GM21381 (cell line): ENCODE data around the gene ACSS1.

Experiments used
- ATAC-seq: cut with Tn5 transposase; IDR thresholded peaks from one replicate; pipeline ENCODE4 v1.9.1; 2021; ENCODE audit warnings: mild to moderate bottlenecking, moderate library complexity; ENCODE audit not compliant: unreplicated experiment

The ACSS1 gene

DNA sequence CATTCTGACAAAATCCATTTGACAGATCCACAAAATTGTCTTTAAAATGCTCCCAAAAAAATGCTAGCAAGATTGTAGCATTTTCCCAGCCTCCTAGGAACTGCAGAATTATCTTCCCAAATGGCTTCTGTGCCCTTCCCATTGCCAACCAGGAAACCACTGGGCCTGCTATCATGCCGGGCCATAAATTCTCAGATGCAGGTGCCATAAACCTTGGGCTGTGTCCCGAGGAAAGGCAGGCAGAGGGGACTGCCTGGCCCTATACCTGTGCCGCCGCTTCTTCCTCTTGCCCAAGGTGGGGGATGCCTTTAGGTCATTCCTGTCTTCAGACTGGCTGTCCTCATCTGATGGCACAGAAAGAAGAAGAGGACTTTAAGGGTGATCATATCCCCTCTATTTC is 21.2 kb upstream of the ACSS1 start:
- ATAC-seq: no peak

DNA sequence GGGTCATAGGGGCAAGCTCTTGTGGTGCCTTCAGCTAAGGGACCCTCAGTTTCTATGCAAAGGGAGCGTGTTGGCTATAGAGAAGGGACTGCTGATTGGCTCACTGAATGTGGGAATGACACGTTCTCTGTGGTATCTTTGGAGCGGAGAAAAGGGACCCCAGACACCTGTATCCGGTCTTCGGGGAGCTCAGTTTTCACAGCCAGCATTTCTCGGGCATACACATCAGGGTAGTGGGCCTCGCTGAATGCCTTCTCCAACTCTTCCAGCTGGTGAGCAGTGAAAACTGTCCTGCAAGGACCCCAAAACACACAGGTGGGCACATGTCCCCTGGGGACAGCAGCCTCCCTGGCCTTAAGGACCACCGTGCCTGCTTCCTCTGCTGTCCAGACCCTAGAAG is 20.7 kb upstream of the ACSS1 start:
- ATAC-seq: no peak

DNA sequence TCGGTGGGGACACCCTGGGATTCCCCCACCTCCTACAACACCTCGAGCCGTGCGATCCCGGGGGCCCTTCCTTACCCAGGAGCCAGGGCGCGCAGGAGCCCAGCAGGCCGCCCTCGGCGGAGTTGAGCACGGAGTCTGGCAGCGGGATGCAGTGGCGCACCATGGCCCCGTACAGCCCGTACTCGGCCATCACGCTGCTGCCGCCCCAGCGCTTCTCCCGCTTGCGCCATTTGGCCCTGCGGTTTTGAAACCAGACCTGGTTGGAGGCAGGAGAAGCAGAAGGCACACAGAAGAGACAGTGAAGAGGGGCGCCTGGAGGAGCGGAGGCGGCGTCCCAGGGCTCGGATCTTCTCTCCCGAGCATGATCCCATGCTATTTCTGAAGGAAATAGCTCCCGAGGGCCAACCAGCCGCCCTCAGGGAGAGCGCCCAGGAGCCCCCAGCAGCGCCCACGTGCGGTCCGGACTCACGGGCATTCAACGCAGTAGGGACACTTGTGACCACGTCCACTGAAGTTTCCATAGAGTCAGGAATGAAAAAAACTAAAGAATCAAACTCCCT is 19.8 kb upstream of the ACSS1 start:
- ATAC-seq: no peak

DNA sequence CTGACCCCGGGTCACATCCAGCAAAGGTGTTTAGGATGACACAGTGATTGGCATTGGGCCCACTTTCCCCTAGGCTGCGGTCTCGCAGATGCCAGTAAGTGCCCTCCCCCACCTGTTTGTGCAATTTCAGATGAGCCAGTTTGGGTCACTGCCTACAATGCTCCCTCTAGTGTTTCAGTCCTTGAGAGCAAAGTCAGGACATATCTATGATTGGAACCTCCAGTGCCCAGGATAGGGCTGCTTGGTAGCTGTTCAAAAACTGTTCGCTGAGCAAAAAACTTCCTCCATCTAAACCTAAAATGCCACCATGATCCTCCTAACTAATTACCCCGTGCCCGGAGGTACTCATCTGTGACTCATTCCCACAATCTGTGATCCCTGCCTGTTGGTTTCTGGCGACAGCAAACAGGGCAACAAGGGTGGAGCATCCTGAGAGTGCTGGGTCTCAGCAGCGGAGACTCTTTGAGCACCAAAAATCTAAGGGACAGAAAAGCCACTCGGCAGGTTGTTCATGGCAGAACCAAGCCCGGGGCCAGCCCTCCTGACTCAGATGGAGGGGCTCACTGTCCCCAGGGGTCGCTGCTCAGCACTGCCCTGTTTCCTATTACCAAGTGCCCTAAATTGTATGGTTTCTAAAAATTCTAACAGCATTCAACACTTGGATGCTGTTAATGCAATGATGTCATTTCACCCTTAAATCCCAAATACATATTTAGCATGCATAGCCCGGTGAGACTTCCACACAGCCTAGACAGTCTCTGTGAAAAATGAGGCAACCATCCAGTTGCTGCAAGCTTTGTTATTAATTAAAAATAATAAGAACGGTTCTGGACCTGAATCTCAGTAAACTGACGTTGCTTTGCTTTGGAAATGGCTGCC is 19.0 kb upstream of the ACSS1 start:
- no peak for ATAC-seq

DNA sequence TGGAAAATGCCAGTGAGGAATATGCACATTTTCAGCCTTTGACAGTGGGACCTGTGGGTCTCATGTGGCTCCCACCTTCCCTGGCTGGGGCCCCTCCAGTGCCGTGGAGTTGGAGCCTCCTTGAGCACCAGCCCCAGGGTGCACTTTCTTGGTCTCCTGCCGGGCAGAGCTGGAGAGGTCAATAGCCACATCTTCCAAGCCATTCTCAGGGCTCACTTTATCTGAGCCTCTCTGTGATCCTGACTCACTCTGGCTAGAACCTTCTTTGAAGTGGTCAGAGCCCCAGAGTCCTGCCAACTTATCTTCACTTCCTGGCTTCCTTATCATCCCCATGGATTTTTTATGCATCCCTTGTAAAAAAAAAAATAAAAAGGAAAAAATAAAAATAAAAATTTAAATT is 18.3 kb upstream of the ACSS1 start:
- no peak for ATAC-seq

DNA sequence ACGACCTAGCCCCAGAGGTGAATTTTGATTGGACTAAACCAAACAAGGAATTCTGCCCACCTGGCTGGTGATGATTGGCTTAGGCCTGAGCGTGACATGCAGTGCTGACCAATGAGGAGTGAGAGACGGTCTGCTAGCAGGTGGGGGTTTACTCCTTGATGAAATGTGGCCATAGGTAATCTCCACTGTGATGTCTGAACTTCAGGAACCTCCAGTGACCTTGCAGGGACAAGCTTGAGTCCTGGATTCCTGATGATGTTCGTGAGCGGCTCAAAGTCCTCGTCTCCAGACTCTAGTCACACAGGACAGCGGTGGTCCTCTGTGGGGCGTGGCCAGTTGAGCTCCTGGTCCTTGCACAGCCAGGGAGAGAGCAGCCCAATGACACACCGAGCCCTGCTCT is 15.6 kb upstream of the ACSS1 start:
- ATAC-seq: no peak

DNA sequence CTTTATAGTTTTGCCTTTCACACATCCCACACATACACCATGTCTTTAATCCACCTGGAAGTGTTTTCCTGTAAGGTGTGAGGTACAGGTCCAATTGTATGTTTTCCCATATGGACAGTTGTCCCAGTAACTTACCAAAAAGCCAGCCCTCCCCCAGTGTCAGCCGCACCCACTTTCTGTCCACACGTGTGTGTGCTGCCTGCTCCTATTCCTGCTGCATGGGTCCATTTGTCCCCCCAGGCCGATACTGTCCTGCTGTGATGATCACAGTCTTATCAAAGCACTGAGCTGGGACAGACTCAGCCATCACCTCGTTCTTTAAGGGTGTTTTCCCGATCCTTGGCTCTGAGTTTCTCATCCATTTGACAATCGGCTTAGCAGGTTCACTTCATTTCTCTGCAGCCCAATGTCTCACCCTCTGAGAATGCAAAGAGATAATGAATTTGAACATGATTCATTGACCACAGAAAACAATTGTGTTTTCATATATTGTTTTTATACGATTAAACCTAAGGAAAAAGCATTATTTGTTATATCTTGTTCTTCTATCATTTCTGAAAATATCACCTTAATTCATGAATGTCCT is 14.4 kb upstream of the ACSS1 start:
- no peak for ATAC-seq

DNA sequence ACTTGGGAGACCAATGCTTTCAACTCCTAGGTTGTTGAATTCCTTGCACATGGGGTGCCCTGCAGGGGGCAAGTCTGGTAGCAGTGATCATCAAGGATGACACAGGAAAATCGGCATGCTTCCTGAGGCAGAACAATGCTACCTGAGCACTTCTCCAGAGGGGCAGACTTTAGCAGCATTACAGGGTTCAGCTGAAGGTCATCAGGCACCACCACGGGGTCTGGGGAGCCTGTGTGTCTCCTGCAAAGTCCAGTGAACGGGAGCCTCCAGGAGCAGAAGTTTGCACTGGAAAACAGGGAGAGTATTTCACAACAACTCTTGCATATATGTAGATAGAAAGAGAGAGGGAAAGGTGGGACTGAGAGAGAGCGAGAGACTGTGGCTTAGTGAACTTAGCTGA is 13.8 kb upstream of the ACSS1 start:
- ATAC-seq: no peak

DNA sequence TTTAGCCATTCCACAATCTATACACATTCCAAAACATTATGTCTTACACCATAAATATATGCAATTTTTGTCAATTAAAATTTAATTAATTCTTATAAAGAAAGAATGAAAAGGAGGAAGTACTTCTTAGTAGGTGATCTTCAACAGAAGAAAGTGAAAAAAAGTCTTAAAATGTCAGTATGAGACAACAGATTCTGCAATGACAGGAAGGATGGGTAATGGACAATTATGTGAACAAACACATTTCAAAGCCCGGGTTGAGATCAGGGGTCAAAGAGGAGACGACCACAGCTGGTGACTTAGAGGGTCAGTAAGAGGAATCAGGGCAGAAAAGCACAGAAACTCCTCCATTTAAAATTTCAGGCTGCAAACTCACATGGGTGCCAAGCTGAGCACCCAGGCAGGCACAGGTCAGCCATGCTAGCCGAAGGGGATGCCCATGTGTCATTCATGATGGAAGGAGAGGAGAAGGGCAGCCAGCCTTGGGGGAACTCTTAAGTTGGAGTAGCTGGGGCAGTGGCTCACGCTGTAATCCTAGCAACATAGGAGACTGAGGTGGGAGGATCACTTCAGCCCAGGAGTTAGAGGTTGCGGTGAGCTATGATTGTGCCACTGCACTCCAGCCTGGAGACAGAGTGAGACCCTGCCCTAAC is 13.0 kb upstream of the ACSS1 start:
- ATAC-seq: no peak

DNA sequence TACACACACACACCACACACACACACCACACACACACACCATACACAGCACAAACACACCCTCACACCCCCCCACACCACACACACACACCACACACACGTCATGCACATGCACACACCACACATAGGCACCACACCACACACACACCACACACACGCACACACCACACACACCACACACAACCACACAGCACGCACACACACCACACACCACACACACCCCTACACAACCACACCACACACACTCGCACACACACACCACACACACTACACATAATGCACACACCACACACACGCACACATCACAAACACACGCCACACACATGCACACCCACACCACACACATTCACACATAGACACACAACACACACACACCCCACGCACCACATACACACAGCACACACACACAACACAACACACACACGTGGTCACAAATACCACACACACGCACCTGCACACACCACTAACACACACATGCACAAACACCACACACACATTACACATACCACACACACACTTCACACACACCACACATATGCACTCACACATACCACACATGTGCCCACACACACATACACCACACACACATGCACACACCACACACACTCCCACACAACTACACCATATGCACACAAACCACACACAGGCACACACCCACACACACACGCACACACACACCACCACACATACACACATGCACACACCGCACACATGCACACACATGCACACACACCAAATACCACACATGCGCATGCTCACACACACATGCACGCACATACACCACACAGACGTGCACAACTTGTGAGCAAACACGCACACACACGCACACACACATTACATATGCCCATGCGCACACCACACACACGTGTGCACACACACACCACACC is 9.4 kb upstream of the ACSS1 start:
- no peak for ATAC-seq

DNA sequence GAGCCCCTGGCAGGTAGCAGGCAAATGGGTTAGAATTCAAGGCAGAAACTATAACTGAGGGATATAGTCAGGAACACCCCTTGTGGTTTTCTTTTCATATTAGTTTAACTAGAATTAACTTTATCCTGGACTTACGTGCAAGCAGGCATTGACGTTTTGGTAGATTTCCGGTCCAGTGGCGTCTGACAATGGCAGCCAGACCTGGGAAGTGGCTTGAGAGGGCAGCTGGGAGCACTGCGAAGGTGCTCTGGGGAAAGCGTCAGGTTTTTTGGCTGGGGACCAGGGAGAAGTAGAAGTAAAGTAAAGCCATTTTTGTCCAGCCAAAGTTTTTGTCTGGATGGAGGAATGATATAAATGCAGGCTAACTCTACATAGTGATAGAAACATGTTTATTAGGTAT is 8.4 kb upstream of the ACSS1 start:
- ATAC-seq: no peak

DNA sequence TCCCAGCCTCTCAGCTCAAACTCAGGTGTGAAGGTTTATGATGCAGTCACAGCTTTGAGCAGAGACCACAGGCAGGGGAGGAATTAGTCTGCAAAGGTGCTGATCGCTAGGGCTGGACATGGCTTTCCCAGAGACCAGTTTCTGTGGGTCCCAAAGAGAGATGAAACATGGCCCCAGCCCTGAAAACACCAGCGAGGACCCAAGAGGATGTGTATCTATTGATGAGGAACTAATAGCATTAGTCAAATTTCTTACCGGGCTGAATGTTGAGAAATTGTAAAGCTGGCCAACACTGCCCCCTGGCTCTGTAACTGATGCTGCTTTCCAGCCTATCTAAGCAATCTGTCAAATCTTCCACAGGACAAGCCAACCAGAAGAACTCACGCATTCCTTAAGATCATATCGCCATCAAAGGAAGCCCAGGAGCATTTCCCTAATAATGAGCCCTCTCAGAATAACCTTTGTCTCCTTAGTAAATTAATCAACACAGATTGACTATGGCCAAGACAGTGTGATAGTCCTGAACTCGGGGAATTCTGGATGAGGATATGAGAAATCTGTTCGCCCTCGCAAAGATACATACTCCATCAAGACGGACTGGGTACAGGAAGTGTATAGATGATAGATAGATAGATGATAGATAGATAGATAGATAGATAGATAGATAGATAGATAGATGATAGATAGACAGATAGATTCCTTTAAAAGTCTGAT is 7.8 kb upstream of the ACSS1 start:
- ATAC-seq: no peak

DNA sequence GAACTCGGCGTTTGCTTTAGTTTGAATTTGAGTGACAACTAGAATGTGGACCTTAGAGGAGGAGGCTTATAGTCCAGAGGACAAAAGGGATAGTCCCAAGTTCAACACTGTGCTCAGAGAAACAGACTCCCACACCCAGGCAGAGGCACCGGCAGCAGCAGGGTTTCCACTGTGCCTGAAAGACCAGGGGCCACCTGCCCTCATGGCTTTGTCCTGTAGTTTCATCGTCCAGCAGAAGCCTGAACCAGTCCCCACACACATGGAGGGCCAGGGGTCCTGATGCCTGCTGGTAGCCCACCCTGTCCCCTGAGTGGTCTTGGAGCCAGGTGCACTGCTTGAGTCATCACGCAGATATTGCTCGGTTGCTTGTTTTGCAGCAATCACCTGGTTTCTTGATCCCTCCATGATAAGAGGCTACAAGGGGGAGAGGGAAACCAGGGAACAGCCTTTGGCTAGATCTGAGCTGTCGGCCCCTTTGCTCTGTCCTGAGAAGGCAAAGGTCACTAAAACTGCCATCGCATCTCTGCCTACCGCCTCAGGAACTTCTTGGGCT is 7.2 kb upstream of the ACSS1 start:
- ATAC-seq: no peak

DNA sequence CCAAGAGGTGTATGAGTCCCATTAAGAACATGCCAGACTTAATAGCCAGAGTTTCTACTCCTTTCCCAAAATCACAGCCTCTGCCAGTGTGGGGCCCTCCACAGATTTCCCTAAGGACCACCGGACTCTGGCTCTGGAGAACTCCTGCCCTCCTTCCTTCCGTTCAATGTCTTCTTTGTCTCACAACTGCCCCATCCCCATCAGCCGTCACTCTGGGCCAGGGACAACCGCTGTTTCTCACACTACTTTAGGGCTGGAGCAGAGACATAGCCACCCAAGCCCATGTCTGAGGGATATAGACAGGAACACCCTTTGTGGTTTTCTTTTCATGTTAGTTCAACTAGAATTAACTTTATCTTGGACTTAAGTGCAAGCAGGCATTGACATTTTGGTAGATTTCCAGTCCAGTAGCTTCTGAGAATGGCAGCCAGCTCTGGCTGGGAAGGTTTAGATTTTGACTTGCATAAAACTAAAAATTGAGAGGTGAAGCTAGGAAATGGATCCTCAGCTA is 6.7 kb upstream of the ACSS1 start:
- no peak for ATAC-seq

DNA sequence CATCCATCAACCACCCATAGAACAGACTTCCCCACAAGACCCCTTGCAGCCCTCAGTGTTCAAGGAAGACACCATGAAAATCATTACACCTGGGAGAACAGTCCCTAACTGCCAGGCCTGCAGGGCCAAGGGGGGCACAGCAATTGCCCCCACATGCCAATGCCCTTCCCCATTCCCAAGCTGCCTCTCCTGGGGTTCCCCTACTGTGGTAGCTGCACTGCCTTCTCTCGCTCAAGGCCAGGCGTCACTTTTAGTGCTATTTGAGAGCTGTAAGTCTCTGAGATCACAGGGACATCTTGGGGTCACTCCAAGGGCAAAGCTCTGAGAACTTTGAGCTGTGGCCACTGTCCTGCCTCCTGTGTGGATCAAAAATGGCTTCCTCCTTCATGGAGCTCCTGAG is 6.0 kb upstream of the ACSS1 start:
- ATAC-seq: no peak

DNA sequence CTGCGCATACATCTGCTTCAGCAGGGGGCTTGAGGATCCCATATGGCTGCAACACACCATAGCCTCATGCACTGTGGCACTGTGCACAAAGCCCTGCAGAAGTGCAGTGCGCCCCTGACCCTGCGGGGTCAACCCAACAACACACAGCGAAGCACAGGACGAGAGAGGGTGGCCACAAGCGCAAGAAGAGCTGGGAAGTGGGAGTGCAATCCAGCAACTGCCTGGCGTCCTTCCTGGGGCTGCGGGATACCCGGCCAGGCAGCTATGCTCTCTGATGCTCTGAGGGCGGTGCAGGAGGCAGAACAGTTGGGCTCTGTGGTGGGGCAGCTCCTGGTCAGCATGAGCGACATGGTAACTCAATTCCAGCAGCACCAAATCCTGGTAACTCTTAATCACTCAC is 5.6 kb upstream of the ACSS1 start:
- no peak for ATAC-seq

DNA sequence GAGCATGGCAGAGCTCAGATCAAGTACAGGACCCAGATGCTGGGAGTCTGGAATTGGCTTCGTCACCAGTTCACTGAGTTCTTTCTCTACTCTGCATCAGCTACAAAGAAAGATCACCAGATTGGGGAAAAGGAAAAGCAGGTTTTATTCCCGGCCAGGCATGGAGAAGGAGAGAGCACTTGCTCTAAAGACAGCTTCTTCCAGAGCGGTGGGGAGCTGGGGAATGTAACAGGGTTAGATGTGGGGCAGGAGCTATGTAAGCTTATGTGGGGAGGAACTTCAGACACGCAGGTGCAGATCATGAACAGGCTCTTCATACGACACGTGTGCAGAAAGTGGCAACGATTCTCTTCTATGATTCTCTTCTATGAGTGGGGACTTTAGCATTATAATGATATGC is 4.9 kb upstream of the ACSS1 start:
- ATAC-seq: no peak

DNA sequence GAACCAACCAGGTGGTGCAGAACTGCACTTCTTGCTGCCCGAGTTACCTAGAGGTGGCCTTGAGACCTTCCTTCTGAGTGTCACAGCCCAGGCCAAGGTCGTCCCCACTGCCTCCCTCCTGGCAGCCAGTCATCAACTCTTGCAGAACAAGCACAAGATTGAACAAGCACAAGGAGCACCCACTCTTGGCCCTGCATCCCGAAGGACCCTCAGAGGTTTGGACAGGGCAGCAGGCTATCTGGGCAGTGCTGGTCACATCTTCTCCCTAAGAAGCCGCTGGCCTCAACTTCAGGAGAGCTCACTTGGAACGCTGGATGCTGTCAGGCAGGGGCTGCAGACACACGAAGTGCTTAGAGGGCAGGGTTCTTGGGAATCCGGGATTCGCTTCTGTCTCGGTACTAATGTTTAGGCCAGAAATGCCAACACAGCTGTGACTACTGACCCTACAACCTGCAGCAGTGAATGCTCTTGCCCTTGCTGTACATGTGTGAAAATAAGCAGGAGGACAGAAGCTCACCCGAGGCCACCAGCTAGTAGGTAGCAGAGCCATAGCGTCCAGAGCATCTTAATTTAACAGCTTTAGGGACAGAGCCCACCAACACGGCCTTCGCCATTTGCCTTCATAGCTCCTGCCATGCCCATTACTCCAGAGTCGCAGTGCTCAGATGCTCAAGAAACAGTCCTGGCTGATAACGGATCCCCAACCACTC is 4.0 kb upstream of the ACSS1 start:
- no peak for ATAC-seq

DNA sequence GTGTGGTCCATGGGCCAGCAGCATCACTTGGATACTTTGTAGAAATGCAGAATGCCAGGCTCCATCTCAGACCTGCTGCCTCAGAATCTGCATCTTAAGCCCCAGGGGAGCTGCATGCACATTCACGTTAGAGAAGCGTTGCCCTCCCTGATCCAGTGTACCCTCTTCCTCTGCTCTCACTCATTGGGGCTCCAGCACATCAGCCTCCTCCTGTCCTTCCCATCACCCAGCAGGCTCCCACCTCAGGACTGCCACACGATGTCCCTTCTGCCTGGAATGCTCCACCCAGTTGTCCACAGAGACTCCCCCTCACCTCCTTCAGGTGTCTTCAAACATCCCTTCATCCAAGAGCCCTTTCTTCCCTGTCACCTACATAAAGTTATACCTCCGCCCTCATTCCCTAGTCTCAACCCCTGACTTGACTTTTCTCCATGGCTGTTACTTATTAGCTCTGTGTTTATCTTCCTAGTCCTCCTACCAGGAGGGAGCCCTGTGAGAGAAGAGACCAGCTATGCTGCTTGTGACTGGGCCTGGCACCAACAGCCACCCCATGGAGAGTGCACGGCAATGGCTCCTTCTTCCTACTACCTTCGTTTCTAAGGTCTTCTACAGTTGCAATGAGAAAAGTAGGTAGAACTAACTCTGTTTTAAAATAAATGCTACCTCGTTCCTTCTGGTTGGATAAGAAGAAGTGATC is 3.3 kb upstream of the ACSS1 start:
- ATAC-seq: no peak
